Measurements from ENCODE around the gene SRSF1.
"Not testable (repeated sequence)": the region's sequence is repeated elsewhere in the genome, so short reads cannot be mapped to it uniquely, and the experiment has no call there.

SRSF1 gene, protein sequence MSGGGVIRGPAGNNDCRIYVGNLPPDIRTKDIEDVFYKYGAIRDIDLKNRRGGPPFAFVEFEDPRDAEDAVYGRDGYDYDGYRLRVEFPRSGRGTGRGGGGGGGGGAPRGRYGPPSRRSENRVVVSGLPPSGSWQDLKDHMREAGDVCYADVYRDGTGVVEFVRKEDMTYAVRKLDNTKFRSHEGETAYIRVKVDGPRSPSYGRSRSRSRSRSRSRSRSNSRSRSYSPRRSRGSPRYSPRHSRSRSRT

DNA sequence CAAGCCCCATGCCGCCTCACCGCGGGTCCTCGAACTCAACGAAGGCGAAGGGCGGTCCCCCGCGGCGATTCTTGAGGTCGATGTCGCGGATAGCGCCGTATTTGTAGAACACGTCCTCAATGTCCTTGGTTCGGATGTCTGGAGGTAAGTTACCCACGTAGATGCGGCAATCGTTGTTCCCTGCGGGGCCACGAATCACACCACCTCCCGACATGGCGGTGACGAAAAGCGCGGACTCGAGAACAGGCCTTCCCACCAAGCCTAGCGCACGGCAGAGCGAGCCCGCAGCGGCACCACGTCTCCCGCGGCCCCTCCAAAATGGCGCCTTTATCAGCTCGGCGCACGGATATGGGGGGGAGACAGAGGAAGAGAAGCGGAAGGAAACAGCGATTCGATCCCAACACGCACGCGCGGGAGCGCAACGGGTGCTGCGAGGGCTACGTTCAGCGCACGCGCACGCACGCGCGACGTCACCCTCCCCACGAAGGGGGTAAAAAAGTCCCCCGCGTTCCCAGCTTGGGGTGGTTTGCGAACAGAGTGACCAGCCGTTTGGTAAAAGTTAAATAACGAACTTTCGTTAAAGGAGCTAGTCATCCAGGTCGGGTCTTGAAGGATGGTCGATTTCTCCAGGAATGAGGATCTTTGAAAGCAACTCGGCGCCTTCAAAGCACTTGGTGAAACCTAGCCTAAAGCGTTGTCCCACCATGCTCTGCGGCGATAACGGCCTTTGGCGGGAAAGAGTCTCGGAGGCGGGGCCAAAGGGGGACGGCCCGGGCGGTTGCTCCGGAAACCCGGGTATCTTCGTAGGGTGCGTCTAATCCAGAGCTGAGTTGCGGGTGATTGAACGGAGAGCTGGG is at the start of gene SRSF1:
TSS of gene SRSF1 (minus strand) at position 323 of the 857 bp plus-strand sequence. CDS start at position 214, 109 bp downstream.
- DNase-seq (ENCODE audit: low spot score): peak; percentile 97

DNA sequence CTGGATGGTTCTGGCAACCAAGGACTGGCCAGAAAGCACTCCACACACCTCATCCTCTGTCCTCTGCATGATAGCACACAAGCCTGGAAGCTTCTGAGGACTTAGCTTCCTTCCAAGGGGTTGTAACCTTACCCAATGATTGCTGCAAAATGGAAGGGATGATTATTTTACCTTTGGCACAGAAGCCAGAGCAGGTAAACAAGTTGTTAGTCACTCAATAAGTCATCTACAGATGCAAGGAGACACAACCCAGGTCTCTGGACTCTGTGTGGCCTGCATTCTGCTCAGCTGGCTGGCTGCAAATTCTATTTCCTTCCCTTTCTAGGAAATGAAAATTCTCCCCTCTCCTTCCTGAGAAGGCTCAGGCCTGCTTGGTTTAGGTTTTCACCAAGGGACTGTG is 49.4 kb upstream of the SRSF1 start:
- DNase-seq (ENCODE audit: low spot score): no peak

GRCh38 chr17:58054641-58055040 is 47.6 kb upstream of the SRSF1 start:
- DNase-seq (ENCODE audit: low spot score): no peak

GRCh38 chr17:58052945-58053715 is 46.1 kb upstream of the SRSF1 start:
- DNase-seq (ENCODE audit: low spot score): peak; percentile 53

GRCh38 chr17:58052407-58052806 is 45.4 kb upstream of the SRSF1 start:
- DNase-seq (ENCODE audit: low spot score): no peak

DNA sequence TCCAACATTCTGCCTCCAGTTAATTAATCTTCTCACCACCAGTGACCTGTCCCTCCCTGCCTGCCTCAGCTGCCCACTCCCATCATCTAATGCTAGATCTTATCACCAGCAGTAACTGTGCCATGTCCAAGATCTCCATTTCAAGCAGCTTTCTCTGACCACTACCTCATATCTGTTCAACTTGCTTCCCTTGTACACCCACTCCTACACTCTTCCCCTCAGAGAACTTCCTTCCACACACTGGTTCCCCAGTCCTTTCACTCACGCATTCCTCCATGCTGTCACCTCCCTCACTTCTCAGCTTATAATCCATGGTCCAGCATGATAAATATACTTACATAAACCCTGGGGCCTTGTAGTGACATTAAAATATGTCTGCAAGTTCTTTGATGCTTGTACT is 44.4 kb upstream of the SRSF1 start:
- DNase-seq (ENCODE audit: low spot score): no peak

DNA sequence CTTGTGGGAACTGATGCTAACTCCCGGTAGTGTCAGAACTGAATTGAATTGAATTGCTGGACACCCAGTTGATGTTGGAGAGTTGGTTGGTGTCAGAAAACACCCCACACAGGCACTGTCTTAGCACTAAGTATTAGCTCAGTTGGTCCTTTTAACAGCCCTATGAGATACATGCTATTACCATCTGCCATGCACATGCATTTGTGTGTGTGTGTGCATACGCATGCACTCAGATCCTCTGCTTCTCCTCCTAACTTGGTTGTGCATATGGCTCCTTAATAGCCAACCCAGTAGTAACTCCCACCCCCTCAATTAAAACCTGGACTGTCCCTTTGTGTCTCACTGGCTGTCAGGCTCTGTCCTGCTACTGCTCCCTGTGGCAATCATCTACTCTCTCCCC is 43.9 kb upstream of the SRSF1 start:
- DNase-seq (ENCODE audit: low spot score): no peak

DNA sequence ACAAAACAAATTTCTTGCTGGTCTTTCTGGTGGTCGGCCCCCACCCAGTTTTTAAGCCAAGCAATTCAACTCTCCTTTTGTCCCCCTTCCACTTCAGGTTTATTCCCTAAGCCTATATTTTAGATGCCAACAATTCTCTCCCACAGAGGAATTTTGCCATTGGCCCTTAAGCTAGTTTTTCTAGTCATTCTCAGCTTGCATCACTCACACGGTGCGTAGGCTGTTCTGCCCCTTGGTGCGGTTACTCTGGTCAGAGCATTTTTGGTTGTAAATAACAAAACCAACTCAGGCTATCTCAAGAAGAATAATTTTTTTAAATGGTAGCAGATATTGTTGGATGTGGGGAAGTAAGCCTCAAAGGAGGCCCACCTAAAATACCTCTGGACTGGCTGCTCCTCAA is 42.5 kb upstream of the SRSF1 start:
- DNase-seq (ENCODE audit: low spot score): no peak

GRCh38 chr17:58047376-58048150 is 40.5 kb upstream of the SRSF1 start:
- DNase-seq (ENCODE audit: low spot score): no peak

DNA sequence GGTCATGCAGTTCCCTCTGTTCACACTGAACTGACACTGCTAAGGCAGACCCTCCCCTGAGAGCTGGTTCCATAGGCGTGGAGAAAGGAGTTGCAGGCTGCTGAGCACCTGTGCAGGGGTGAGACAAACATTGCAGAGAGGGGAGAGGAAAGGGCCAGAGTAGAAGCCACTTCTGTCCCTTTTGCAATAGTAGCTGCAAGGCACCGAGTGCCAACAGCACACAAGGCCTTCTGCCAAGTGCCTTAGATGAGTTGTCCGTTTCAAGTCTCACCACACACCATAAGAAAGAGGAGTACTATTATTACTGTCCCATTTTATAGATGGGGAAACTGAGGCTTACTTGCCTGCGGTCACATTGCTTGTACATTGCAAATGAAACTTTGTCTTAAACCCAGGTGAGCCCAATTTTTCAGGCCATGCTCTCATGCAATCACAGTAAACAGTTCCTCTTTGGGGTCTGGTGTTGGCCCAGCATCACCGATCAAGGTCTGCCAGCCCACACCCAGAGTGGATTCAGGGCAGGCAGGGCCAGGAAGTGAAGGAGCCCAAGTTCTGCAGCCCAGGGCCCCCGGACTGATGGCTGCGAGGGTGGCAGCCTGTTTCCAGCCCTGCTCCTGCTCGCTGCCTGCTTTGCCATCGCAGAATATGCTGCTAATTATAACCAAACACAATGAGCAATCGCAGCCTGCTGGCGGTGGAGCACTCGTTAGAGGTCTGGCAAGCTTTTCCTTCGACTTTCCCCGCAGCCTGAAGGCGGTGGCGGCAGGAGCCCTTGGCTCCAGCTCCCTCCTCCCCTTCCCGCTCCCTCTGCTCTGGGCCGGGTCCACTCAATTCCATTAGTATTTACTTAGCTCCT is 39.4 kb upstream of the SRSF1 start:
- peak; percentile 30 for DNase-seq (ENCODE audit: low spot score)

DNA sequence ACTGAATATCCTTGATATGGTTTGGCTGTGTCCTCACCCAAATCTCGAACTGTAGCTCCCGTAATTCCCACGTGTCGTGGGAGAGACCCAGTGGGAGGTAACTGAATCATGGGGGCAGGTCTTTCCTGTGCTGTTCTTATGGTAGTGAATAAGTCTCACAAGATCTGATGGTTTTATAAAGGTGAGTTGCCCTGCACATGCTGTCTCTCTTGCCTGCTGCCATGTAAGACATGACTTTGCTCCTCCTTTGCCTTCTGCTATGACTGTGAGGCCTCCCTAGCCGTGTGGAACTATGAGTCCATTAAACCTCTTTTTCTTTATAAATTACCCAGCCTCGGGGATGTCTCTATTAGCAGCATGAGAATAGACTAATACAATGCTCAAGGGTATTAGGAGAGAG is 37.2 kb upstream of the SRSF1 start:
- DNase-seq (ENCODE audit: low spot score): not testable (repeated sequence)

DNA sequence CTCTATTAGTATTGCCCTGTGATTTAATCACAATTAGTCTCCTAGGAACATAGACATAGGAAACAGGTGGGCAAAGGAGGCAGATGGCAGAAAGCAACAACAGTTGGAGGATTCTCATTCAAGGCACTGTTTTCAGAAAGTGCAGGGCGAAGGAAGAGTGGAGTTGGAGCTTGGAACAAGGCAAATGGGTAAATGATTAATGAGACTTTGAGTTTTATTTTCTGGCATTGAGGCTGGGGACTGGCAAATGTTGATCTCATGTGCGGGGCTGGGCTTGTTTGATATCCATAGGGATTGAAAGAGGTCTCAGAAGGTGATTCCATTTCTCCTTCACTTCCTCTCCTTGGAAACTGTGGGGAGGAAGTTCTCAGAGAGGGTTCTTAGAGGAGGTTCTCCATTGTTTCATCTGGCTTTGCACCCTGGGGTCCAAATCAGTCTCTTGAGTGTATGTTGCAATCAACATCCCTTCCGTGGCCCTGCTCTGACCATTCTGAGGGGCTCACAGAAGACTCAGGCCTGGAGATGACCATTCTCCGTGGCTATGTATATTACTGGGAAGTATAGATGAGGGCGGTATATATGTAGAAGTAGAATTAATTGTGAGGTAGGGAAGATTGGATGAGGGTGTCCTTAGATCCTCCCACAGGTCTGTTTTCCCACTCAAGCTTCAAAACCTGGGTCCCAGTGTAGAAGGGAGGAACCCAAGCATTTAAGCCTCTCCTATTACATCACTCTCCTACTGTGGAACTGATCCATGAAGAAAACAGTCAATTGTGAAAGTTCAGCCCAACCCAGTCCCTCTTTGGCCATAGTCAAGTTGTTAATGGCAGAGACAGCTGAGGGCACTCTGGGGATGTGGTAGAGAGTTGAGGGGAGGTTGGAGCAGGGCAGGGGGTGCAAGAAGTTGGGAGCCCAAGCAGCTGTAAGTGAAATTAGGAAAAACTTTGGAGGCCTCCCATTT is 36.5 kb upstream of the SRSF1 start:
- DNase-seq (ENCODE audit: low spot score): no peak

DNA sequence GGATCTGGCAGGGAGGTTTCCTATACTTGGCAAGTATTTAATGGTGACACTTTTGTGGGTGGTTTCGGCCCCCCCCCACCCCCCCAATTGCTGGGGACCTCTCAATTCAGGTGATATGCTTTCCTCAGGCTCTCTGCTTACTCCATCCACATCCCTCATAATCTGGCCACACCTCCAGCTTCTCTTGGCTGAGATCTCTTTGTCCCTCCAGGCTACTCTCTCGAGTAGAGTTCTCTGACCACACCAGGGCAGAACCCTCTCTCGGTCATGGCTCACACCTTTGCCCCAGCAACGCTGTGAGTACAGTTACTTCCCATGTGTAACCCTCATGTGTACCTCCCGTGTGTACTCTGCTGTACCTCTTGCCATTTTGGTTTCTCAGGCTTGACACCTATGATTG is 34.1 kb upstream of the SRSF1 start:
- DNase-seq (ENCODE audit: low spot score): no peak

DNA sequence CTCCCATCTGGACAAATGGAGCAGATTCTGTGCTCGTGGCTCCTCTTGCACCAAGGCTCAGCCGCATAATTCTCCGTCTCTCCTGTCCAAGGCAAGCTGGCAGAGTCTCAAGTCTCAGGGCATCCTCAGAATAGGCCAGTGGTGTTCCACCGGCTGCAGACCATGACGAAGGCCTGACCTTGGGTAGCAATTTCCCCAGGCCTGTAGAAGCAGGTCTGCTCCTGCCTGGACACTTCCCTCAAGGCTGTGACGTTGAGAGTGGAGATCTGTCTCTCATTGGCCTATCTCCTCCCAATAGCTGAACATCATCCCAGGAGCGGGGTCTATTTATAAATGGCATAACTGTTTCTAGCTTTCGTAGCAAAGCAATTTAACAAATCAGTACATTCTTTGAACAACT is 33.3 kb upstream of the SRSF1 start:
- DNase-seq (ENCODE audit: low spot score): no peak

DNA sequence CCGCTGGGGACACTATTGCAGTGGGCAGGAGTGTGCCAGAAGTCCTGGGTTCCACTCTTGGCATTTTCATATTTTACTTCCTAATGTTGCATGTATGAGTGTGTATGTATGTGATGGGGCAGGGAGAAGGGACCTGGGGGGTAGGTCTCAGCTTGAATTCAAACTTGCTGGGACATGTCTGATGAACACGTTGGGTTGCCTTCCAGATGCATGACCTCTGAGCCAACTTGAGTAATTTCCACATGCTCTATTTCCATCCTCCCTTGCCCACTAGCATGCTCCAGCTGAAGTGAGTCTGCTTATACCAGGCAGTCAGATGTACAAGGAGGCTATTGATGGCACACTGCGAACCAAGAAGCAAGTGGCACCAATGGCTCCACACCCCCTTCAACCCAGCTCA is 32.9 kb upstream of the SRSF1 start:
- no peak for DNase-seq (ENCODE audit: low spot score)

DNA sequence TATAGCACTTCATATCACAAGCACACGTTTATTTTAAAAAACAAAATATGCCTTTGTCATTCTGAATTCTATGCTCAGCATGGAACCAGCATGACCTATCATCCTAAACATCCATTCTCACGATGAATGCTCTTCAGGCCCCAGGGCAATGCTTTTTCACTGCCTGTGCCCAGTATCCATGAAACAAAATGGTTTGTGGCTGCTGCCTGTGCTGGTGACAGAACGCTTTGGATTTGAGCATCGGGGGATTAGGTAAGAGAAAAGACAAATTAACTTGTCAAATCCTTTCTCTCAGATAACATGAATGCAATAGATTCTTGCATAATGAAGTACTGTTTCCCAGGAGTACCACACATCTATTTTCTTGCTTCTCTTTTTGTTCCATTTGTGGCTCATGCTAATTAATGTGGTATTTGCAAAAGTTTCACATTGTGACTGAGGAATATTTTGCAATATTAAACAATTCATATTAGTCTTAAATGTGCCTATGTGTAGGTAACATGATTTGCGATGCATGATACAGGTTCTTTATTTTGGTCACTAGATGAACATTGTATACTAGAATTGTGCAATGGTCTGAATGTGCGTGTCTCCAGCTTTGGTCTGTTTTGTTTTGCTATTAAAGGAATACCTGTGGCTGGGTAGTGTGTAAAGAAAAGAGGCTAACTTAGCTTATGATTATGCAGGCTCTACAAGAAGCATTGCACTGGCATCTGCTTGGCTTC is 25.8 kb upstream of the SRSF1 start:
- DNase-seq (ENCODE audit: low spot score): peak; percentile 27

DNA sequence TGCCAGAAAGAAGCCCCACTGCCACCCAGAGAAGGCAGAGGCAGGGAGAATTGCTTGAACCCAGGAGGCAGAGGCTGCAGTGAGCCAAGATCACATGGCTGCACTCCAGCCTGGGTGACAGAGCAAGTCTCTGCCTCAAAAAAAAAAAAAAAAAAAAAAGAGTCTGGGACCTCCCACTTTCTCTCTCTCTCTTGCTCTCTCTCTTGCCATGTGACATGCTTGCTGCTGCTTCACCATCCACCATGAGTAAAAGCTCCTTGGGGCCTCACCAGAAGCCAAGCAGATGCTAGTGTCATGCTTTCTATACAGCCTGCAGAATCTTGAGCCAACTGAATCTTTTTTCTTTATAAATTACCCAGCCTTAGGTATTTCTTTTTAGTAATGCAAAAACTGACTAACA is 21.5 kb upstream of the SRSF1 start:
- DNase-seq (ENCODE audit: low spot score): no peak

GRCh38 chr17:58020401-58020800 is 13.4 kb upstream of the SRSF1 start:
- no peak for DNase-seq (ENCODE audit: low spot score)

DNA sequence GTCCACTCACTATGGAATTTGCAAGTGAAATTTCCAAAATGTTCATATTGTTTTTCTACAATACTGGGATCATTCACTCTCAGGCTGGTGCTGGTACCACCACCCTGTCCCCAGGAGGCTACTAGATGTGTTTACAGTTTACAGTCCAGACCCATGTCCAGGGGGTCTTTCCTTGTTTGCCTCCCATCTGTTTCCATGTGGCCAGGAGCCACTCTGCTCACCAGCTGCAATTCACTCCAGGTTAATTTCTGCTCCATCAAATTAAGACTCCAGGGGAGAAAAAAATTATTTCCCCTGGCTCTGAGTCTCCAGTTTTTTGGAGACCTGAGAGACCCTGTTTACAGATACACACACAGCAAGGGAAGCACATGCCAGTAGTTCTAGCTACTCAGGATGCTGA is 12.5 kb upstream of the SRSF1 start:
- DNase-seq (ENCODE audit: low spot score): no peak
